Upper lobe of left lung (tissue), 6 donors: ENCODE measurements around the gene ZNF414. TPM values are rescaled to one million over a fixed set of nuclear protein-coding genes. Genes with fewer than 3 reads are reported as not detected.

Experiments
- ATAC-seq, 2 donors: fragments of 200-7000 bp; cut with Tn5 transposase; one replicate each; pipeline ENCODE4 v1.9.1; 2022; ENCODE audit warnings: mild to moderate bottlenecking in 2 of 2, moderate library complexity in 2 of 2; ENCODE audit not compliant: low FRiP score in 2 of 2
- DNase-seq, 2 donors: peaks; one replicate each; pipeline ENCODE4 v3.0.0-alpha.2; 2019 to 2020
- H3K27ac ChIP-seq, 4 donors: fragments of 200-600 bp; sonication (generic); one replicate each; pipeline ENCODE4 v1.5.1; 2016 to 2019
- H3K27me3 ChIP-seq, 4 donors: fragments of 200-600 bp; sonication (generic); one replicate each; pipeline ENCODE4 v1.5.1; 2017 to 2019
- H3K36me3 ChIP-seq, 4 donors: fragments of 200-600 bp; sonication (generic); one replicate each; pipeline ENCODE4 v1.5.1; 2016 to 2019
- H3K4me1 ChIP-seq, 4 donors: fragments of 200-600 bp; sonication (generic); one replicate each; pipeline ENCODE4 v1.5.1; 2018 to 2019
- H3K4me3 ChIP-seq, 4 donors: fragments of 200-600 bp; sonication (generic); one replicate each; pipeline ENCODE4 v1.5.1; 2017 to 2019; ENCODE audit warnings: mild to moderate bottlenecking in 2 of 4, moderate library complexity in 1 of 4
- H3K9me3 ChIP-seq, 4 donors: fragments of 200-600 bp; sonication (generic); one replicate each; pipeline ENCODE4 v1.5.1; 2018 to 2019
- CTCF ChIP-seq, 6 experiments: fragments of 450-650 bp in 4 of 6; fragments of 200-600 bp in 2 of 6; sonication (generic) in 2 of 6; IDR thresholded peaks; one replicate each; pipeline ENCODE4 v1.5.1; 2016 to 2019; ENCODE audit warnings: antibody characterized with exemption in 6 of 6
- EP300 ChIP-seq, 4 donors: sonication (generic); formaldehyde crosslinking; IDR thresholded peaks; one replicate each; pipeline ENCODE4 v1.5.1; 2017; ENCODE audit warnings: antibody characterized with exemption in 4 of 4, control low read depth in 2 of 4
- POLR2A ChIP-seq, 4 donors: fragments of 450-650 bp; IDR thresholded peaks; one replicate each; pipeline ENCODE4 v1.5.1; 2016 to 2017; ENCODE audit warnings: antibody characterized with exemption in 4 of 4, mild to moderate bottlenecking in 2 of 4
- POLR2AphosphoS5 ChIP-seq, 2 donors: sonication (generic); formaldehyde crosslinking; IDR thresholded peaks; one replicate each; pipeline ENCODE4 v1.5.1; 2017; ENCODE audit warnings: antibody characterized with exemption in 2 of 2
- WGBS, 2 donors: methylation state at CpG; one replicate each; pipeline ENCODE4 v1.1.5; 2017 to 2018; 5-methylcytosine and 5-hydroxymethylcytosine counted together
- total RNA-seq, 6 donors: library from RNA; depleted of rRNA in 4 of 6; stranded (reverse); fragments of >200 nt in 4 of 6; gene quantifications; one replicate each; pipeline versions ENCODE4 v1.1.0 to v1.2.1, GENCODE V29; 2016 to 2021
- donor health status: DM: no; HTN: no; CAD: no; lungs with moderate emphysema.
- donor health status: DM: no; HTN: yes; CAD: no; lungs with severe emphysema.

ZNF414 gene
- total RNA-seq, 6 donors from 2014 or later: 10.5 to 39.8 (median 25.4) TPM

DNA sequence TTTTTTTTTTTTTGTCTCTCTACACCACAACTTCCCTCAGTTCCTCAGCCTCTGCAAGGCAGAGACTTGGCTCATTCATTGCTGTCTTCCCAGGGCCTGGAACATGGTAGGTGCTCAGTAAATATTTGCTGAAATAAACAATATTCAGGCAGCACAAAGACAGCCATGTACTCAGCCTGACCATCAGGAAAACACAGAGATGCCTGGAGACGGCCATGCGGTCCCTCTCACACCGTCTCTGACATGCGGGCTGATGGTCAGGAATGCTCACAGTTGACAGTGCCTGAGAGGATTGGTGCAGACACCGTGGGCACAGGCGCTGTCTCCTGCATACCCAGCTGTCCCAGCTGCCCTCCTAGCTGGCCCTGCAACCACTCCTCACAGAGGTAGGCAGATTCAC, 12.5 kb downstream of the ZNF414 start:
- peak overlapping the region in 2 of 4 donors; percentile 13 to 41 for H3K4me3 ChIP-seq
- ATAC-seq: no peak

GRCh38 chr19:8500158-8500557, 13.8 kb downstream of the ZNF414 start:
- H3K9me3 ChIP-seq: no peaks in the 10 kb centered on the region
- peak in 1 of 2 donors; percentile 33 for ATAC-seq
- peaks cover 0 to 25% (median 3%) of the 10 kb centered on the region in 4 donors for H3K4me1 ChIP-seq
- H3K27ac ChIP-seq: peak overlapping the region; percentile 24 to 76 (median 63)
- WGBS, 2 donors: 58 to 61% methylated on average over 5 to 7 of the region's 7 CpGs
- DNase-seq: peak; percentile 59 to 68
- no peaks in the 10 kb centered on the region for H3K27me3 ChIP-seq
- no peaks in the 10 kb centered on the region for H3K36me3 ChIP-seq
- TF ChIP-seq POLR2AphosphoS5 (IDR thresholded peaks at IDR 0.05): no peak
- no peak for TF ChIP-seq POLR2A (IDR thresholded peaks at IDR 0.05)
- no peak for TF ChIP-seq EP300 (IDR thresholded peaks at IDR 0.05)
- no peak for TF ChIP-seq CTCF (IDR thresholded peaks at IDR 0.05)
- peak overlapping the region in 2 of 4 donors; percentile 3 to 21 for H3K4me3 ChIP-seq

More for the DNA sequence above, 12.5 kb downstream of the ZNF414 start:
- H3K36me3 ChIP-seq: no peaks in the 10 kb centered on the region
- TF ChIP-seq EP300 (IDR thresholded peaks at IDR 0.05) (no peak), POLR2AphosphoS5 (IDR thresholded peaks at IDR 0.05) (no peak), POLR2A (IDR thresholded peaks at IDR 0.05) (no peak), CTCF (IDR thresholded peaks at IDR 0.05) (no peak)
- no peaks in the 10 kb centered on the region for H3K9me3 ChIP-seq
- no peaks in the 10 kb centered on the region for H3K27me3 ChIP-seq
- H3K4me1 ChIP-seq: peaks cover 9 to 39% (median 15%) of the 10 kb centered on the region in 4 donors
- H3K27ac ChIP-seq: peak overlapping the region; percentile 57 to 83 (median 67)
- 67 to 80% methylated on average over 1 to 6 of the region's 6 CpGs for WGBS, 2 donors
- DNase-seq: no peak

DNA sequence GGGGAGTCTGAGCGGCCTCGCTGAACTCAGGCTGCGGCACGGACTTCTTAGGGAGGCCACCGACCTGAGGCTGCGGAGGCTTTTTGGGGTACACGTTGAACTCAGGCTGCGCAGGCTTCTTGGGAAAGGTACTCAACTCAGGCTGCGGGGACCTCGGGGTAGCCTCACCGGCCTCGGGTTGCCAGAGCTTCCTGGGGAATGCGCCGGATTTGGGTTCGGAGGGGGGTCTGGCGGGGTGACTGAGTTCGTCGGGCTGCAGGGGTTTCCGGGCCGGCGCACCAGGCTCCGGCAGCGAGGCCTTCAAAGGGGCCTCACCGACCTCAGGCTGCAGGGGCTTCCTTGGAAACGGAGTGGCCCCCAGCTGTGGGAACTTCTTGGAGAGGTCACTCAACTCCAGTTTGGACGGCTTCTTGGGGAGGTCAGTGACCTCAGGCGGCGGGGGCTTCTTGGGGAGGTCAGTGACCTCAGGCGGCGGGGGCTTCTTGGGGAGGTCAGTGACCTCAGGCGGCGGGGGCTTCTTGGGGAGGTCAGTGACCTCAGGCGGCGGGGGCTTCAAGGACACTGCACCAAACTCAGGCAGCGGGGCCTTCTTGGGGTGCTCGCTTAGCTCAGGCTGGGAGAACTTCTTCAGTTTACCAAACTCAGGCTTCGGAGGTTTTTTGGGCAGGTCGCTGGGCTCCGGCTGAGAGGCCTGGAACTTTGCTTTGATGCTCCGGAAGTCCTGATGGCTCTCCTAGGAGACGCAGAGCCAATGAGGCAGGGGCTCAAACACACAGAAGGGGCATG, 14.7 kb downstream of the ZNF414 start:
- no peak for ATAC-seq
- Histone ChIP-seq H3K27ac (peak overlapping the region in 2 of 4 donors; percentile 65 to 76), H3K9me3 (no peaks in the 10 kb centered on the region), H3K4me3 (peak overlapping the region in 1 of 4 donors; percentile 21), H3K27me3 (no peaks in the 10 kb centered on the region), H3K36me3 (no peaks in the 10 kb centered on the region), H3K4me1 (peaks cover 0 to 21% (median 2%) of the 10 kb centered on the region in 4 donors)
- TF ChIP-seq POLR2A (IDR thresholded peaks at IDR 0.05) (no peak), CTCF (IDR thresholded peaks at IDR 0.05) (no peak), POLR2AphosphoS5 (IDR thresholded peaks at IDR 0.05) (no peak), EP300 (IDR thresholded peaks at IDR 0.05) (no peak)
- 87 to 96% methylated on average over 15 to 36 of the region's 41 CpGs for WGBS, 2 donors
- DNase-seq: peak in 1 of 2 donors; percentile 60

- peaks cover 0 to 21% (median 1%) of the 10 kb centered on the region in 4 donors for H3K4me1 ChIP-seq
- no peak for ATAC-seq
- DNase-seq: peak in 1 of 2 donors; percentile 82
Observed at GRCh38 chr19:8498295-8498694, 15.7 kb downstream of the ZNF414 start.

More at GRCh38 chr19:8498295-8498694, 15.7 kb downstream of the ZNF414 start:
- Histone ChIP-seq H3K9me3 (no peaks in the 10 kb centered on the region), H3K27me3 (no peaks in the 10 kb centered on the region), H3K27ac (peak overlapping the region in 1 of 4 donors; percentile 11), H3K36me3 (no peaks in the 10 kb centered on the region), H3K4me3 (no peak overlapping the region)
- 93 to 98% methylated on average over 11 to 16 of the region's 22 CpGs for WGBS, 2 donors
- TF ChIP-seq POLR2A (IDR thresholded peaks at IDR 0.05) (no peak), EP300 (IDR thresholded peaks at IDR 0.05) (no peak), POLR2AphosphoS5 (IDR thresholded peaks at IDR 0.05) (no peak), CTCF (IDR thresholded peaks at IDR 0.05) (no peak)
